Measurements from ENCODE around the gene RSF1.
"Not testable (repeated sequence)": the region's sequence is repeated elsewhere in the genome, so short reads cannot be mapped to it uniquely, and the experiment has no call there.

Gene RSF1

GRCh38 chr11:77672264-77672663, 148.3 kb downstream of the RSF1 start:
- DNase-seq (ENCODE audit: low read depth, low spot score): no peak

GRCh38 chr11:77669848-77670511, 150.5 kb downstream of the RSF1 start:
- no peak for DNase-seq (ENCODE audit: low read depth, low spot score)

GRCh38 chr11:77668760-77669159, 151.8 kb downstream of the RSF1 start:
- no peak for DNase-seq (ENCODE audit: low read depth, low spot score)

- no peak for DNase-seq (ENCODE audit: low read depth, low spot score)
Observed at GRCh38 chr11:77665240-77665965, 155.1 kb downstream of the RSF1 start.

- DNase-seq (ENCODE audit: low read depth, low spot score): no peak
Observed at GRCh38 chr11:77661670-77662069, 158.9 kb downstream of the RSF1 start.

- no peak for DNase-seq (ENCODE audit: low read depth, low spot score)
Observed at GRCh38 chr11:77660947-77661346, 159.6 kb downstream of the RSF1 start.

GRCh38 chr11:77658213-77659013, 162.1 kb downstream of the RSF1 start:
- no peak for DNase-seq (ENCODE audit: low read depth, low spot score)

- no peak for DNase-seq (ENCODE audit: low read depth, low spot score)
Observed at GRCh38 chr11:77656362-77656761, 164.2 kb downstream of the RSF1 start.

GRCh38 chr11:77654770-77655434, 165.6 kb downstream of the RSF1 start:
- no peak for DNase-seq (ENCODE audit: low read depth, low spot score)

- no peak for DNase-seq (ENCODE audit: low read depth, low spot score)
Observed at GRCh38 chr11:77650123-77650522, 170.4 kb downstream of the RSF1 start.

- DNase-seq (ENCODE audit: low read depth, low spot score): no peak
Observed at GRCh38 chr11:77647654-77648305, 172.7 kb downstream of the RSF1 start.

- DNase-seq (ENCODE audit: low read depth, low spot score): no peak
Observed at GRCh38 chr11:77644887-77645286, 175.6 kb downstream of the RSF1 start.

GRCh38 chr11:77642228-77642627, 178.3 kb downstream of the RSF1 start:
- no peak for DNase-seq (ENCODE audit: low read depth, low spot score)

- DNase-seq (ENCODE audit: low read depth, low spot score): peak; percentile 67
Observed at GRCh38 chr11:77637345-77638165, 183.0 kb downstream of the RSF1 start, which contains the start of gene CLNS1A. TSS of gene CLNS1A (minus strand) at chr11:77637794. CDS start at chr11:77637714, 80 bp downstream.

- no peak for DNase-seq (ENCODE audit: low read depth, low spot score)
Observed at GRCh38 chr11:77636731-77637344, 183.7 kb downstream of the RSF1 start.

- DNase-seq (ENCODE audit: low read depth, low spot score): not testable (repeated sequence)
Observed at GRCh38 chr11:77633926-77634325, 186.6 kb downstream of the RSF1 start.

GRCh38 chr11:77630157-77630710, 190.3 kb downstream of the RSF1 start:
- no peak for DNase-seq (ENCODE audit: low read depth, low spot score)

- no peak for DNase-seq (ENCODE audit: low read depth, low spot score)
Observed at GRCh38 chr11:77619576-77620198, 200.8 kb downstream of the RSF1 start.

GRCh38 chr11:77617892-77618291, 202.6 kb downstream of the RSF1 start:
- no peak for DNase-seq (ENCODE audit: low read depth, low spot score)
